ENCODE measurements around the gene PATZ1.

Gene PATZ1

DNA sequence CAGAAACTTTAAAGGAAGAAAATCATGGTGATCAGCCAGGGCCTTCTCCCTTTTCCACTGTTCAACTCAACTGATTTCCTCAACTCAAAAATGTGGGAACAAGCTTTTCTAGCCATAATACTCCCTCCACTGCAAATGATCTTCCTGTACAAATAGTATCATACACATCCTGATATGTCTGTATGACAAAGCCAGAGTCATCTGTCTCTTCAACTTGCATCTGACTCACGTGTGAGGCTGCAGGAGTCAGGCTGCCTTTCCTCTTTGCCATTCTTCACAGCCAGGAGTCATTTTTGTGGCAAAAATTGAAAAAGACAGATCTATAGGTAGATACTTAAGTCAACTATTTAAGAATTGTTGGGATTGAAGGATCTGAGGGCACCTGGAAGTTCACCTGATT lies 13.3 kb downstream of the PATZ1 start:
- no peak overlapping the region for H3K27ac ChIP-seq
- TF ChIP-seq, protein P1, sequence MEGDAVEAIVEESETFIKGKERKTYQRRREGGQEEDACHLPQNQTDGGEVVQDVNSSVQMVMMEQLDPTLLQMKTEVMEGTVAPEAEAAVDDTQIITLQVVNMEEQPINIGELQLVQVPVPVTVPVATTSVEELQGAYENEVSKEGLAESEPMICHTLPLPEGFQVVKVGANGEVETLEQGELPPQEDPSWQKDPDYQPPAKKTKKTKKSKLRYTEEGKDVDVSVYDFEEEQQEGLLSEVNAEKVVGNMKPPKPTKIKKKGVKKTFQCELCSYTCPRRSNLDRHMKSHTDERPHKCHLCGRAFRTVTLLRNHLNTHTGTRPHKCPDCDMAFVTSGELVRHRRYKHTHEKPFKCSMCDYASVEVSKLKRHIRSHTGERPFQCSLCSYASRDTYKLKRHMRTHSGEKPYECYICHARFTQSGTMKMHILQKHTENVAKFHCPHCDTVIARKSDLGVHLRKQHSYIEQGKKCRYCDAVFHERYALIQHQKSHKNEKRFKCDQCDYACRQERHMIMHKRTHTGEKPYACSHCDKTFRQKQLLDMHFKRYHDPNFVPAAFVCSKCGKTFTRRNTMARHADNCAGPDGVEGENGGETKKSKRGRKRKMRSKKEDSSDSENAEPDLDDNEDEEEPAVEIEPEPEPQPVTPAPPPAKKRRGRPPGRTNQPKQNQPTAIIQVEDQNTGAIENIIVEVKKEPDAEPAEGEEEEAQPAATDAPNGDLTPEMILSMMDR (conservative IDR thresholded peaks at IDR 0.05) = no peak

DNA sequence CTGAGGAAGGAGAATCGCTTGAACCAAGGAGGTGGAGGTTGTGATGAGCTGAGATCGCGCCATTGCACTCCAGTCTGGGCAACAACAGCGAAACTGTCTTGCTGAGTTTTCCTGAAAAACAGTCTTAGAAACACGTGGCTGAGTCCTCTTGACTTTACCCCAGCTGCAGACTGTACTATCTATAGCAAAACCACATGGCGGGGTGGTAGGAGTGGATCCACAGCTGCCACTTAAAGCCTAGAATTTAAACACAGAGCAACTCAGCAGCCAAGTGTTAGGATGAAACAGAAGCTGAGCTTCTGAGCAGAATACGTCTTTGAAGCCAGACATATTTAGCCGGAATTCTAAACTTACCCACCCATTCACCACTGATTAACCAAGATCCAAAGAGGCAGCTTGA lies 14.1 kb downstream of the PATZ1 start:
- TF ChIP-seq, protein P1 (conservative IDR thresholded peaks at IDR 0.05) = no peak

DNA sequence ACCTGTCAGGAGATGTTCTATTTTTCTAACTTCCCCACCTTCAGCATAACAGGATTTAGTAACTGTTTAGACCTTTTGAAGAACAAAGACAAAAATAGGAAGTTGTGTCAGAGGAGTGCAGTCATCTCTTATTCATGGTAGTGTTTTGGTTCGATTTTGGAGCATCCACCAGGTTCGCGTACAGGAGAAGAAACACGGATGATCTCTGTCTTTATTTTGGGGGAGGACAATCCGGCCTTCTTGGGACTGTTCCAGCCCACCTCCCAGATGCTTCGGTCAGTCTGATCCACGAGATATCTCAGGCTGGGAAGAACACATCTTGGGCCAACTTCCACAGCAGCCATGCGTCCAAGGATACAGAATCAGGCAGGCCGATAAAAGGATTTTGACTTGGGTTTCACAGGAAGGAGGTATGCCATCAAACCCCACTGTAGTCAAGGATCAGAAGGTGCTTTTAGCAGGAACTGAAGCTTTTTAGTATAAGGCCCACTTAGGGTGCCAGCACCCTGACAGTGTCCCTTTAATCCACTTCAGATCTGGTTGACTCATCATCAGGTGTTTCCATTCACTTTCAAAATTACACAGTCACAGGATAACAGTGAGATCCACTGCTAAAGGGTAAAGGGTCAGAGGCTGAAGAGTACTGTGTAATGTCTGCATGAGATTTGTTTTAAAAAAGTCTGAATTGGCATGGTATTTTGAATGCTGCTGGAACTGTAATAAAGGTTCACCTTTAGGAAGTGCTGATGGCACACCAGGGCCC lies 16.5 kb downstream of the PATZ1 start:
- TF ChIP-seq, protein P1 (conservative IDR thresholded peaks at IDR 0.05) = no peak
- peak overlapping the region; percentile 31; the same call in 1 of the 2 replicates for H3K27ac ChIP-seq

More for the DNA sequence above, 14.1 kb downstream of the PATZ1 start:
- no peak overlapping the region for H3K27ac ChIP-seq

DNA sequence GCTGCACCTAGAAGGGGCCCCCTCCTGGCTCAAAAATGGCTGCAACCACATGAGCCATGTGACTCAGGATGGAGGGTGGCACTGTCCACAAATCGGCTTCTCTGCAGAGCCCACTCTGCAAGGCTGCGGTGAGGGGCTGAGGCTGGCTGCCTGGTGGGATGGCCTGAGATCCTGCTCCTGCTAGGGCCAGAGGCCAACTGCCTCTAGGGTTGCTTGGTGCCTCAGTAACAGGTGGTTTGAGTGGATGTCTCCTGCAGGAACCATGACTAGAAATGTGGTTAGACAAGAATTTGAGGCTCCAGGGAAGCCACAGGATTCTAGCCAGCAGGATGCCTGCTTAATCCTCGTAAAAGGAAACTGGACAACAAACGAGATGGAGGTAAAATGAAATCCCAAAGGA lies 17.1 kb downstream of the PATZ1 start:
- TF ChIP-seq, protein P1 (conservative IDR thresholded peaks at IDR 0.05) = no peak
- peak overlapping the region; percentile 31; the same call in 1 of the 2 replicates for H3K27ac ChIP-seq

DNA sequence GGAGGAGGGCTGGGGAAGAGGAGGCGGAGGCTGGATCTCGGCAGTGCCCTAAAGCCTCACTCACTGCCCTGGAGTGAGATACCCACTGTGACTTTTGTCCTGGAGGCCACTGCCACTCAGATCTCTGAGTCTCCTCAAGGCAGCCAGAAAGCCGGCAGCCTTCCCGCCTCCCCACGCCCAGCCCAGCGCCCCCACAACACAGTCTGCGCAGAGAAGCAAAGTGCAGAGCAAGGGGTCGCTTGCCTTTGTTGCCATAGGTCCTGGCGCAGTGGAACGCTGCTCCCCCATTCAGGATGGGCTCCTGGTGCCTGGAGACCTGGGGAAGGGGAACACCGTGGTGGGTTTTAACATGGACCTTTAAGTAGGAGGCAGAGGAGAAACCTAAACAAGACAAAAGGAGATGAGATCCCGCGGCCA lies 17.6 kb downstream of the PATZ1 start:
- TF ChIP-seq, protein P1 (conservative IDR thresholded peaks at IDR 0.05) = no peak
- H3K27ac ChIP-seq = peak overlapping the region; percentile 31; the same call in 1 of the 2 replicates

DNA sequence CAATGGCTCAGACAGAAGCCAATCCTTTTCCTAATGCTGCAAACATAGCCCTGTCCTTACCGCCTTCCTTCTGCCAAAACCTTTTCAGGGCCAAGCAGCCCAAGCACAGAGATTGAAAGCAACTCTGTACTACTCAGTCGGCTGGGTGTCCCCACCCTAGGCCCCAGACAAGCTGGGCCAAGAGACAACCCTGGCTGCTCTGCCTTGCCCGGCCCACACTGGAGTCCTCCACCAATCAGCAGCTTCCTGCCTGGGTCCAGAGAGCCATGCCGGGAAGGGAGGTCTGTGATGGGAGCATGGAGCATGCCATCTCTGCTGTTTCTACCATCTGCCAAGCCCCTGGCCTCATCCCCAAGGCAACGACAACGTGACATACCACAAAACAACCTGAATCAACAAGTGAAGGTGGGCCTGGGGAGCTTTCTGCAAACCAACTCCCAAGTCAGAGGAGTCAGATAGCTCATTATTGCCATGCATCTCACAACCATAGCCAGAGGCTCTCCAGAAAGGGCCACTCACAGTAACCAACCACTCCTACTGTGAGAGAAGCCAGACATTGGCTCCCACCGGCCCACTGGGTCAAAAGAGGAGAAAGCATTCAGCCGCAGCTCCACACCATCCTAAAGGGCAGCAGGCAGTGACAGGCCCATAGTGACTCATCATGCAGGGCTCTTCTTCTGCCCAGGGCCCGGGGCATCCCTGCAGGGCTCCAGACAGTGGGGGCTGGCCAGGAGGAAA lies 18.2 kb downstream of the PATZ1 start:
- no peak overlapping the region for H3K27ac ChIP-seq
- TF ChIP-seq, protein P1 (conservative IDR thresholded peaks at IDR 0.05) = no peak

DNA sequence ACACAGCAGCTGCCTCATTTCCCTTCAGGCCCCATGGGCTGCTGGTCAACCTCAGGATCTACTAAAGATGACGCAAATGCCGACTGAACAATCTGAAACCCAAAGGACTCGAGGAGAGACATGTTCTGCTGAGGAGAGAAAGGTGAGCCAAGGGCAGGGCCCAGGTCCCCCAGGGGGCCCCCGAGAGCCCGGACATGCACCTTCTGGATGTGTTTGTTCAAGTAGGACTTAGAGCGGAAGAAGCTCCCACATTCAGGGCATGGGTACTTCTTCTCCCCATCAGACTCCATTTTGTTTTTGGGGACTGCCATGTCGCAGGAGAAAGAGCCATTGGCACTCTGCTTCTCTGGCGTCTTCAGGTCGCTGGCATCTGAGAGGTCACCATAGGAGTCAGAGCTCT lies 19.3 kb downstream of the PATZ1 start:
- no peak overlapping the region for H3K27ac ChIP-seq
- TF ChIP-seq, protein P1 (conservative IDR thresholded peaks at IDR 0.05) = no peak

Data from VCaP (cell line).